ENCODE results near the gene APOBEC4. TPM values are rescaled to one million over a fixed set of nuclear protein-coding genes. Genes with fewer than 3 reads are reported as not detected.
A peak's percentile ranks its signal among the peaks of the same experiment; 100 is the strongest.

Gene APOBEC4
- total and polyA plus RNA-seq, 2 of the 13 experiments (the other 11 are each of a cell fraction or from before 2014, with no cell fraction given), result not detected

DNA sequence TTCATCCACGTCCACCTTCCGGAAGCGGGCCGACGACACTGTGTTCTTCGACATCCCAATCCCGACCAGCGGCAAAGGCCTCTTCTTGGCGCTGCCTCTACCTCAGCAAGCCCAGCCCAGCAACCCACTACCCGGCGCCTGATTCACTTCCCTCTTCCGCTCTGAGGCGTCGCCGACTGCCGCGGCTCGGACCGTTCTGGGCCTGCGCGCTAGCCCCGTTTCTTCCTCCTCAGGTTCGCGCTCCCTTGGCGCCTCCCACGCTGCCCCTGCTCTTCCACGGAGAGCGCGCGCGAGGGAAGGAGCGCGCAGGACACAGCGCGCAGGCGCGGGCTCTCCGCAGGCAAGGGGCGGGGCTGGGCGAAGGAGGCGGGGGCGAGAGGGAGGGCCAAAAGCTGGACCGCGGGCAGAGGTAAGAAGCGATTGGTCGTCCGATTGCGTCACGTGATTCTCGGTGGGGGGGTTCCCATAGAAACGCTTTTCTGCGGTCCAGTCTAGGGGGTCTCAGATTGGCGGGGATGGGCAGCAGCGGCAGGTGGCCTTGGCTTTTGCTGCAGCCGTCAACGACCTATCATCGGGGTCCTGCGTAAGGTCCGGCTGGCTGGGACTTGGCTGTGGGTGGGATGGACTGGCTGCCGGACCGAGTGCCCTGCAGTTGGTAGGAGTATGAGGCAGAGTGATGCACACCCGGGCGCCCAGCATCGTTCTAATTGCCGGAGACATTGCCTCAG is 17.3 kb downstream of the APOBEC4 start, which contains the start of gene ARPC5 (continued):
- TF ChIP-seq, protein P1, sequence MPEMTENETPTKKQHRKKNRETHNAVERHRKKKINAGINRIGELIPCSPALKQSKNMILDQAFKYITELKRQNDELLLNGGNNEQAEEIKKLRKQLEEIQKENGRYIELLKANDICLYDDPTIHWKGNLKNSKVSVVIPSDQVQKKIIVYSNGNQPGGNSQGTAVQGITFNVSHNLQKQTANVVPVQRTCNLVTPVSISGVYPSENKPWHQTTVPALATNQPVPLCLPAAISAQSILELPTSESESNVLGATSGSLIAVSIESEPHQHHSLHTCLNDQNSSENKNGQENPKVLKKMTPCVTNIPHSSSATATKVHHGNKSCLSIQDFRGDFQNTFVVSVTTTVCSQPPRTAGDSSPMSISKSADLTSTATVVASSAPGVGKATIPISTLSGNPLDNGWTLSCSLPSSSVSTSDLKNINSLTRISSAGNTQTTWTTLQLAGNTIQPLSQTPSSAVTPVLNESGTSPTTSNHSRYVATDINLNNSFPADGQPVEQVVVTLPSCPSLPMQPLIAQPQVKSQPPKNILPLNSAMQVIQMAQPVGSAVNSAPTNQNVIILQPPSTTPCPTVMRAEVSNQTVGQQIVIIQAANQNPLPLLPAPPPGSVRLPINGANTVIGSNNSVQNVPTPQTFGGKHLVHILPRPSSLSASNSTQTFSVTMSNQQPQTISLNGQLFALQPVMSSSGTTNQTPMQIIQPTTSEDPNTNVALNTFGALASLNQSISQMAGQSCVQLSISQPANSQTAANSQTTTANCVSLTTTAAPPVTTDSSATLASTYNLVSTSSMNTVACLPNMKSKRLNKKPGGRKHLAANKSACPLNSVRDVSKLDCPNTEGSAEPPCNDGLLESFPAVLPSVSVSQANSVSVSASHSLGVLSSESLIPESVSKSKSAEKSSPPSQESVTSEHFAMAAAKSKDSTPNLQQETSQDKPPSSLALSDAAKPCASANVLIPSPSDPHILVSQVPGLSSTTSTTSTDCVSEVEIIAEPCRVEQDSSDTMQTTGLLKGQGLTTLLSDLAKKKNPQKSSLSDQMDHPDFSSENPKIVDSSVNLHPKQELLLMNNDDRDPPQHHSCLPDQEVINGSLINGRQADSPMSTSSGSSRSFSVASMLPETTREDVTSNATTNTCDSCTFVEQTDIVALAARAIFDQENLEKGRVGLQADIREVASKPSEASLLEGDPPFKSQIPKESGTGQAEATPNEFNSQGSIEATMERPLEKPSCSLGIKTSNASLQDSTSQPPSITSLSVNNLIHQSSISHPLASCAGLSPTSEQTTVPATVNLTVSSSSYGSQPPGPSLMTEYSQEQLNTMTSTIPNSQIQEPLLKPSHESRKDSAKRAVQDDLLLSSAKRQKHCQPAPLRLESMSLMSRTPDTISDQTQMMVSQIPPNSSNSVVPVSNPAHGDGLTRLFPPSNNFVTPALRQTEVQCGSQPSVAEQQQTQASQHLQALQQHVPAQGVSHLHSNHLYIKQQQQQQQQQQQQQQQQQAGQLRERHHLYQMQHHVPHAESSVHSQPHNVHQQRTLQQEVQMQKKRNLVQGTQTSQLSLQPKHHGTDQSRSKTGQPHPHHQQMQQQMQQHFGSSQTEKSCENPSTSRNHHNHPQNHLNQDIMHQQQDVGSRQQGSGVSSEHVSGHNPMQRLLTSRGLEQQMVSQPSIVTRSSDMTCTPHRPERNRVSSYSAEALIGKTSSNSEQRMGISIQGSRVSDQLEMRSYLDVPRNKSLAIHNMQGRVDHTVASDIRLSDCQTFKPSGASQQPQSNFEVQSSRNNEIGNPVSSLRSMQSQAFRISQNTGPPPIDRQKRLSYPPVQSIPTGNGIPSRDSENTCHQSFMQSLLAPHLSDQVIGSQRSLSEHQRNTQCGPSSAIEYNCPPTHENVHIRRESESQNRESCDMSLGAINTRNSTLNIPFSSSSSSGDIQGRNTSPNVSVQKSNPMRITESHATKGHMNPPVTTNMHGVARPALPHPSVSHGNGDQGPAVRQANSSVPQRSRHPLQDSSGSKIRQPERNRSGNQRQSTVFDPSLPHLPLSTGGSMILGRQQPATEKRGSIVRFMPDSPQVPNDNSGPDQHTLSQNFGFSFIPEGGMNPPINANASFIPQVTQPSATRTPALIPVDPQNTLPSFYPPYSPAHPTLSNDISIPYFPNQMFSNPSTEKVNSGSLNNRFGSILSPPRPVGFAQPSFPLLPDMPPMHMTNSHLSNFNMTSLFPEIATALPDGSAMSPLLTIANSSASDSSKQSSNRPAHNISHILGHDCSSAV (CRISPR knock-in tag; IDR thresholded peaks at IDR 0.05; ENCODE audit: borderline replicate concordance), result 0 out of 2 replicates have a peak, but pooled peaks have one; percentile 87
- TF ChIP-seq, protein P2, sequence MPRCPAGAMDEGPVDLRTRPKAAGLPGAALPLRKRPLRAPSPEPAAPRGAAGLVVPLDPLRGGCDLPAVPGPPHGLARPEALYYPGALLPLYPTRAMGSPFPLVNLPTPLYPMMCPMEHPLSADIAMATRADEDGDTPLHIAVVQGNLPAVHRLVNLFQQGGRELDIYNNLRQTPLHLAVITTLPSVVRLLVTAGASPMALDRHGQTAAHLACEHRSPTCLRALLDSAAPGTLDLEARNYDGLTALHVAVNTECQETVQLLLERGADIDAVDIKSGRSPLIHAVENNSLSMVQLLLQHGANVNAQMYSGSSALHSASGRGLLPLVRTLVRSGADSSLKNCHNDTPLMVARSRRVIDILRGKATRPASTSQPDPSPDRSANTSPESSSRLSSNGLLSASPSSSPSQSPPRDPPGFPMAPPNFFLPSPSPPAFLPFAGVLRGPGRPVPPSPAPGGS (CRISPR knock-in tag; IDR thresholded peaks at IDR 0.05), result peak; percentile 68; the same call in 1 of the 2 replicates
- TF ChIP-seq, protein P3, sequence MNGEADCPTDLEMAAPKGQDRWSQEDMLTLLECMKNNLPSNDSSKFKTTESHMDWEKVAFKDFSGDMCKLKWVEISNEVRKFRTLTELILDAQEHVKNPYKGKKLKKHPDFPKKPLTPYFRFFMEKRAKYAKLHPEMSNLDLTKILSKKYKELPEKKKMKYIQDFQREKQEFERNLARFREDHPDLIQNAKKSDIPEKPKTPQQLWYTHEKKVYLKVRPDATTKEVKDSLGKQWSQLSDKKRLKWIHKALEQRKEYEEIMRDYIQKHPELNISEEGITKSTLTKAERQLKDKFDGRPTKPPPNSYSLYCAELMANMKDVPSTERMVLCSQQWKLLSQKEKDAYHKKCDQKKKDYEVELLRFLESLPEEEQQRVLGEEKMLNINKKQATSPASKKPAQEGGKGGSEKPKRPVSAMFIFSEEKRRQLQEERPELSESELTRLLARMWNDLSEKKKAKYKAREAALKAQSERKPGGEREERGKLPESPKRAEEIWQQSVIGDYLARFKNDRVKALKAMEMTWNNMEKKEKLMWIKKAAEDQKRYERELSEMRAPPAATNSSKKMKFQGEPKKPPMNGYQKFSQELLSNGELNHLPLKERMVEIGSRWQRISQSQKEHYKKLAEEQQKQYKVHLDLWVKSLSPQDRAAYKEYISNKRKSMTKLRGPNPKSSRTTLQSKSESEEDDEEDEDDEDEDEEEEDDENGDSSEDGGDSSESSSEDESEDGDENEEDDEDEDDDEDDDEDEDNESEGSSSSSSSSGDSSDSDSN (CRISPR knock-in tag; IDR thresholded peaks at IDR 0.05), result peak; percentile 90
- 0 out of 2 replicates have a peak, but pooled peaks have one; percentile 37 for TF ChIP-seq FOSL2 (CRISPR knock-in tag; IDR thresholded peaks at IDR 0.05)
- TF ChIP-seq HNRNPL (IDR thresholded peaks at IDR 0.05; ENCODE audit: low read depth, low read length), result no peak
- TF ChIP-seq, protein P4, sequence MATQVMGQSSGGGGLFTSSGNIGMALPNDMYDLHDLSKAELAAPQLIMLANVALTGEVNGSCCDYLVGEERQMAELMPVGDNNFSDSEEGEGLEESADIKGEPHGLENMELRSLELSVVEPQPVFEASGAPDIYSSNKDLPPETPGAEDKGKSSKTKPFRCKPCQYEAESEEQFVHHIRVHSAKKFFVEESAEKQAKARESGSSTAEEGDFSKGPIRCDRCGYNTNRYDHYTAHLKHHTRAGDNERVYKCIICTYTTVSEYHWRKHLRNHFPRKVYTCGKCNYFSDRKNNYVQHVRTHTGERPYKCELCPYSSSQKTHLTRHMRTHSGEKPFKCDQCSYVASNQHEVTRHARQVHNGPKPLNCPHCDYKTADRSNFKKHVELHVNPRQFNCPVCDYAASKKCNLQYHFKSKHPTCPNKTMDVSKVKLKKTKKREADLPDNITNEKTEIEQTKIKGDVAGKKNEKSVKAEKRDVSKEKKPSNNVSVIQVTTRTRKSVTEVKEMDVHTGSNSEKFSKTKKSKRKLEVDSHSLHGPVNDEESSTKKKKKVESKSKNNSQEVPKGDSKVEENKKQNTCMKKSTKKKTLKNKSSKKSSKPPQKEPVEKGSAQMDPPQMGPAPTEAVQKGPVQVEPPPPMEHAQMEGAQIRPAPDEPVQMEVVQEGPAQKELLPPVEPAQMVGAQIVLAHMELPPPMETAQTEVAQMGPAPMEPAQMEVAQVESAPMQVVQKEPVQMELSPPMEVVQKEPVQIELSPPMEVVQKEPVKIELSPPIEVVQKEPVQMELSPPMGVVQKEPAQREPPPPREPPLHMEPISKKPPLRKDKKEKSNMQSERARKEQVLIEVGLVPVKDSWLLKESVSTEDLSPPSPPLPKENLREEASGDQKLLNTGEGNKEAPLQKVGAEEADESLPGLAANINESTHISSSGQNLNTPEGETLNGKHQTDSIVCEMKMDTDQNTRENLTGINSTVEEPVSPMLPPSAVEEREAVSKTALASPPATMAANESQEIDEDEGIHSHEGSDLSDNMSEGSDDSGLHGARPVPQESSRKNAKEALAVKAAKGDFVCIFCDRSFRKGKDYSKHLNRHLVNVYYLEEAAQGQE (IDR thresholded peaks at IDR 0.05; ENCODE audit: borderline replicate concordance in 1 of 2, low read depth in 1 of 2, low read length in 2 of 2), result 0 out of 4 replicates have a peak, but pooled peaks of 1 of the 2 experiments have one; percentile 26
- TF ChIP-seq RNF2 (conservative IDR thresholded peaks at IDR 0.05; ENCODE audit: low read depth), result peak; percentile 7; the same call in 1 of the 2 replicates
- TF ChIP-seq LCORL (IDR thresholded peaks at IDR 0.05), result no peak
- no peak for TF ChIP-seq LCORL (CRISPR knock-in tag; IDR thresholded peaks at IDR 0.05)
- TF ChIP-seq, protein P5, sequence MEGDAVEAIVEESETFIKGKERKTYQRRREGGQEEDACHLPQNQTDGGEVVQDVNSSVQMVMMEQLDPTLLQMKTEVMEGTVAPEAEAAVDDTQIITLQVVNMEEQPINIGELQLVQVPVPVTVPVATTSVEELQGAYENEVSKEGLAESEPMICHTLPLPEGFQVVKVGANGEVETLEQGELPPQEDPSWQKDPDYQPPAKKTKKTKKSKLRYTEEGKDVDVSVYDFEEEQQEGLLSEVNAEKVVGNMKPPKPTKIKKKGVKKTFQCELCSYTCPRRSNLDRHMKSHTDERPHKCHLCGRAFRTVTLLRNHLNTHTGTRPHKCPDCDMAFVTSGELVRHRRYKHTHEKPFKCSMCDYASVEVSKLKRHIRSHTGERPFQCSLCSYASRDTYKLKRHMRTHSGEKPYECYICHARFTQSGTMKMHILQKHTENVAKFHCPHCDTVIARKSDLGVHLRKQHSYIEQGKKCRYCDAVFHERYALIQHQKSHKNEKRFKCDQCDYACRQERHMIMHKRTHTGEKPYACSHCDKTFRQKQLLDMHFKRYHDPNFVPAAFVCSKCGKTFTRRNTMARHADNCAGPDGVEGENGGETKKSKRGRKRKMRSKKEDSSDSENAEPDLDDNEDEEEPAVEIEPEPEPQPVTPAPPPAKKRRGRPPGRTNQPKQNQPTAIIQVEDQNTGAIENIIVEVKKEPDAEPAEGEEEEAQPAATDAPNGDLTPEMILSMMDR (CRISPR knock-in tag; IDR thresholded peaks at IDR 0.05), result no peak
